ES-I3 (cell line): ENCODE results near the gene DENND4C.
"Not testable (repeated sequence)": the region's sequence is repeated elsewhere in the genome, so short reads cannot be mapped to it uniquely, and the experiment has no call there.

Experiments
- H3K36me3 ChIP-seq: 2 replicates; pipeline ENCODE4 v1.6.1; 2013; ENCODE audit warnings: mild to moderate bottlenecking, low read length, control low read depth, moderate library complexity; ENCODE audit not compliant: insufficient read depth
- H3K4me1 ChIP-seq: 2 replicates; pipeline ENCODE4 v1.6.1; 2013; ENCODE audit warnings: mild to moderate bottlenecking, control low read depth, low read length; ENCODE audit not compliant: insufficient read depth
- H3K9ac ChIP-seq: 2 replicates; pipeline ENCODE4 v1.6.1; 2013; ENCODE audit warnings: low read depth, mild to moderate bottlenecking, low read length, moderate library complexity
- H3K9me3 ChIP-seq: 2 replicates; pipeline ENCODE4 v1.6.1; 2013; ENCODE audit warnings: mild to moderate bottlenecking, low read length, moderate library complexity; ENCODE audit not compliant: control insufficient read depth, insufficient read depth

The DENND4C gene

DNA sequence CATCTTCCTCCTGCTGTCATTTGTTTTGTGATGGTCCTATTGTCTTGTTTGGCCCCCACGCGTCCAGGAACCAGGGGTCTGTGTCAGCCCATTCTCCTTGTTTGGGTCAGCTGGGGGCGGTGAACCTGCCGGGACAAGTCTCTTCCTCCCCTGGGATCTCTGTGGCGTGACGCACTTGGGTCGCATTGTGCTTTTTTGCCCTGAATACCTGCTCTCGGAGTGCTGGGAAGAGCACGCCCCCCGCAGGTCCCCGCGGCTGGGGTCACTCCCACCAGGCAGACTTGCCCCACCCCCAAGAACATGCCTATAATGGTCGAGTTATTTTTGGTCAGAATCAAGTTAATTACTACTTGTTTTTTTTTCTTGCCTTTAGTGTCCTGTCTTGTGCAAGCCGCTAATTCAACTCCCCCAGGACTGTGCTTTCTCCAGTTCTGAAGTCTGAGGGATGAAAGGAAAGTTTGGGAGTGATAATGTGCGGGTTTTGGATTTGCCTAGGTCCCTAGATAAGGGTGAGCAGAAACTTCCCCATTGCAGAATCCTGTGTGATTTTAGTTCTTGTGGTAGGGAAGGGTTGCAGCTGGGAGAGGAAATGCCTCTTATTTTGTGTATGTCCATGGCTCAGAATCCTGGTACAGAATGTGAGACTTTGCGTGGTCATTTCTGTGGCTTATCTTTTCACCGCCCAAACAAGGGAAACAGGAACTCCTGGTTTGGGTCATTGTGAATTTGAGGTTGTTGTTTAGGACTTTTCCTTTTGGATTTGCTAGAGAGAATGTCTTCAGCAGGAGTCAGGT is 179.1 kb downstream of the DENND4C start:
- Histone ChIP-seq H3K9ac (peak overlapping the region; percentile 88), H3K9me3 (no peaks in the 10 kb centered on the region), H3K36me3 (no peaks in the 10 kb centered on the region; the same call in 1 of the 2 replicates), H3K4me1 (peaks cover 17% of the 10 kb centered on the region)

- Histone ChIP-seq H3K36me3 (no peaks in the 10 kb centered on the region; the same call in 1 of the 2 replicates), H3K9me3 (no peaks in the 10 kb centered on the region), H3K9ac (peak overlapping the region; percentile 88; the same call in 1 of the 2 replicates), H3K4me1 (peaks cover 20% of the 10 kb centered on the region)
These were observed 179.7 kb downstream of the DENND4C start for GRCh38 chr9:19410195-19410503.

DNA sequence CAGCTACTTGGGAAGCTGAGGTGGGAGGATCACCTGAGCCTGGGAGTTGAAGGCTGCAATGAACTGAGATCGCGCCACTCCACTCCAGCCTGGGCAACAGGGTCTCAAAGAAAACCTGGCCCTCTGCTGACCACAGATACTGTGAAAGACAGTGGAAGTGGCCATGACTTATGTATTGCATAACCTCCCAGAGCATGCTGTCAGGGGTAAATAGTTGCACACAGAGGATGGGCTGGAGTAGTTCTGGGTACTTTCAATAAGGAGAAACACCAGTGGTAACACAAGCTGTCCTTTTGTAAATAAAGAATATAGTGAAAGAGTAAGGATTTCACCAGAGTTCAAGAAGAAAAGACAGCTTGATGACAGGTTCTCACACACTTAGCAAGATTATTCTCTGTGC is 180.1 kb downstream of the DENND4C start:
- Histone ChIP-seq H3K4me1 (peaks cover 20% of the 10 kb centered on the region), H3K9me3 (no peaks in the 10 kb centered on the region), H3K36me3 (no peaks in the 10 kb centered on the region; the same call in 1 of the 2 replicates), H3K9ac (no peak overlapping the region)

DNA sequence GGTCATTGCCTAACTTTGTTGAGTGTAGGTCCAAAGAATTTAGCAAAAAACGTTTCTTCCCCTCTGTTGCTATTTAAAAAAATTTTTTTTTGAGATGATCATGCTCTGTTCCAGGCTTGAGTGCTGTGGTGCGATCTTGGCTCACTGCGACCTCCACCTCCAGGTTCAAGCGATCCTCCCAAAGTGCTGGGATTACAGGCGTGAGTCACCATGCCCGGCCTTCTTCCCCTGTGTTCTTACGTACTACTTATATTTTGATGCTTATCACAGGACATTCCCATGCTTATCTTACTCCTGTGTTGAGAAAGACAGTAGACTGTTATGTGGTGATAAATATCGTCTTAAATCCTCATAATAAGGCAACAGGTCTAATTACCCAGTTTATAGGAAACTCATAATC is 180.8 kb downstream of the DENND4C start:
- Histone ChIP-seq H3K9me3 (no peaks in the 10 kb centered on the region), H3K36me3 (no peaks in the 10 kb centered on the region; the same call in 1 of the 2 replicates), H3K9ac (no peak overlapping the region), H3K4me1 (peaks cover 20% of the 10 kb centered on the region)

- H3K9me3 ChIP-seq, H3K9ac ChIP-seq, H3K36me3 ChIP-seq: not testable (repeated sequence)
- H3K4me1 ChIP-seq, result peaks cover 20% of the 10 kb centered on the region
These were observed 183.0 kb downstream of the DENND4C start for GRCh38 chr9:19413456-19413855.

DNA sequence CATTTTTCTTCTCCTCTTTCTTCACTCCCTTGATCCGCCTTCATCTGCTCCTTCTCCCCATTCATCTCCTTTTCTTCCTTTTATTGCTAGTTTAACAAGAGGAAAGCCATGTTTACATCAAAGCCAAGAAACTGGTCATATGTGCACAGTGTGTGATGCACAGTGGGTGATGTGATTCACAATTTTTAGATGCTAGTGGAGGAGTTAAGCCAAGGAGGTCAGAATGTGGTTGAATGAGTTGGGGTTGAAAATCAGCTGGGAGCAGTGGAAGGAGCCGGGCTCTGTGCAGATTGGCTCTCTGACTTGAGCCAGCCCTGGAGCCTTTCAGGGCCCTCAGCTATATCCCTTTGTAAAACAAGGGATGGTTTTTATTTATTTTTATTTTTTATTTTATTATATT is 185.7 kb downstream of the DENND4C start:
- Histone ChIP-seq H3K9ac (no peak overlapping the region), H3K9me3 (no peaks in the 10 kb centered on the region), H3K4me1 (peaks cover 14% of the 10 kb centered on the region), H3K36me3 (no peaks in the 10 kb centered on the region; the same call in 1 of the 2 replicates)

DNA sequence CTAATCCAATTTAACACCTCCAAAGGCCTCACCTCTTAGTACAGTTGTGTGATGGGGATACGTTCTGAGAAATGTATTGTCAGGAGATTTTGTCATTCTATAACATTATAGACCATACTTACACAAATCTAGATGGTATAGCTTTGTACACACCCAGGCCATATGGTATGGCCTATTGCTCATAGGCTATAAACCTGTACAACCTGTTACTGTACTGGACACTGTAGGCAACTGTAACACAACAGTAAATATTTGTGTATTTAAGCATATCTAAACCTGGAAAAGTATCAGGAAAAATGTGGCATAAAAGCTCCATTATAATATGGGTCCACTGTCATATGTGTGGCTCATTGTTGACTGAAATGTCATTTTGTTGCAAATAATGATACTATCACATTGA is 190.4 kb downstream of the DENND4C start:
- Histone ChIP-seq H3K36me3 (no peaks in the 10 kb centered on the region), H3K4me1 (peaks cover 17% of the 10 kb centered on the region), H3K9ac (no peak overlapping the region), H3K9me3 (no peaks in the 10 kb centered on the region)
